22Rv1 (cell line): ENCODE results near the gene ABCC5.

ENCODE experiments used
- H3K27ac ChIP-seq: fragments of 450-650 bp; 2 replicates; pipeline ENCODE4 v1.5.1; 2017
- CTCF ChIP-seq: fragments of 450-650 bp; IDR thresholded peaks from 2 replicates; pipeline ENCODE4 v1.5.1; 2017; ENCODE audit warnings: mild to moderate bottlenecking
- ZFX ChIP-seq: fragments of 450-650 bp; IDR thresholded peaks from 2 replicates; pipeline ENCODE4 v1.6.1; 2017; ENCODE audit warnings: antibody characterized with exemption, borderline replicate concordance

ABCC5 gene

GRCh38 chr3:183892610-183893214 is 125.0 kb downstream of the ABCC5 start:
- TF ChIP-seq CTCF (no peak), ZFX (no peak)
- no peak overlapping the region for H3K27ac ChIP-seq

- H3K27ac ChIP-seq, result no peak overlapping the region
- TF ChIP-seq ZFX, result no peak
- no peak for TF ChIP-seq CTCF
Observed at GRCh38 chr3:183885766-183886165, 131.9 kb downstream of the ABCC5 start.

- TF ChIP-seq ZFX, result no peak
- TF ChIP-seq CTCF, result peak; percentile 95
- peak within 1 kb of the TSS; percentile 59 for H3K27ac ChIP-seq
Observed at GRCh38 chr3:183884427-183885296, 133.0 kb downstream of the ABCC5 start, which contains the start of gene PARL. PARL (minus strand) TSS chr3:183884880; CDS start chr3:183884846, 34 bp downstream.

- no peak for TF ChIP-seq CTCF
- no peak for TF ChIP-seq ZFX
- H3K27ac ChIP-seq, result peak overlapping the region; percentile 59
Observed at GRCh38 chr3:183884097-183884426, 133.6 kb downstream of the ABCC5 start.

GRCh38 chr3:183883291-183884096 is 134.2 kb downstream of the ABCC5 start:
- TF ChIP-seq CTCF (no peak), ZFX (no peak)
- H3K27ac ChIP-seq, result peak overlapping the region; percentile 59; the same call in 1 of the 2 replicates

GRCh38 chr3:183880121-183880520 is 137.6 kb downstream of the ABCC5 start:
- H3K27ac ChIP-seq, result no peak overlapping the region
- TF ChIP-seq ZFX, result no peak
- no peak for TF ChIP-seq CTCF
